Fibroblast of villous mesenchyme (primary cell): ENCODE results near the gene IL3. TPM values are rescaled to one million over a fixed set of nuclear protein-coding genes. Genes with fewer than 3 reads are reported as not detected.

Experiments
- DNase-seq: peaks from one replicate; pipeline ENCODE4 v3.0.0-alpha.2; 2010; ENCODE audit warnings: low read depth
- H3K4me3 ChIP-seq: 2 replicates; pipeline ENCODE4 v1.5.1; 2011; ENCODE audit warnings: low read depth, mild to moderate bottlenecking, low read length
- CTCF ChIP-seq: IDR thresholded peaks from 2 replicates; pipeline ENCODE4 v1.5.1; 2012; ENCODE audit warnings: low read depth, mild to moderate bottlenecking, low read length; ENCODE audit not compliant: insufficient read depth
- total RNA-seq: library from RNA; depleted of rRNA; stranded (reverse); fragments of >200 nt; gene quantifications from 2 replicates; pipeline ENCODE4 v1.2.3, GENCODE V29; 2012

The IL3 gene
- total RNA-seq, 1 donor = not detected

- TF ChIP-seq CTCF = no peak
- DNase-seq = no peak
- no peak overlapping the region for H3K4me3 ChIP-seq
These were observed 28.9 kb downstream of the IL3 start for GRCh38 chr5:132089363-132089762.

GRCh38 chr5:132090107-132090506 is 29.7 kb downstream of the IL3 start:
- peak; percentile 78 for DNase-seq
- no peak overlapping the region for H3K4me3 ChIP-seq
- TF ChIP-seq CTCF = no peak

- no peak for DNase-seq
- no peak overlapping the region for H3K4me3 ChIP-seq
- TF ChIP-seq CTCF = no peak
These were observed 32.8 kb downstream of the IL3 start for GRCh38 chr5:132093271-132093670.

- no peak for TF ChIP-seq CTCF
- DNase-seq = peak; percentile 94
- no peak overlapping the region for H3K4me3 ChIP-seq
These were observed 34.1 kb downstream of the IL3 start for GRCh38 chr5:132094393-132095076.

- no peak for DNase-seq
- H3K4me3 ChIP-seq = no peak overlapping the region
These were observed 34.6 kb downstream of the IL3 start for GRCh38 chr5:132095077-132095410.

GRCh38 chr5:132095424-132095972 is 35.0 kb downstream of the IL3 start:
- H3K4me3 ChIP-seq = no peak overlapping the region
- TF ChIP-seq CTCF = no peak
- DNase-seq = no peak

More at GRCh38 chr5:132095077-132095410, 34.6 kb downstream of the IL3 start:
- TF ChIP-seq CTCF = no peak

- H3K4me3 ChIP-seq = no peak overlapping the region
- no peak for DNase-seq
- TF ChIP-seq CTCF = no peak
These were observed 36.4 kb downstream of the IL3 start for GRCh38 chr5:132096904-132097303.
